NCI-H1694 treated with DMSO at 0.1 percent for 48 hours (cell line): Measurements from ENCODE around the gene XRN2.
"Not testable (repeated sequence)": the region's sequence is repeated elsewhere in the genome, so short reads cannot be mapped to it uniquely, and the experiment has no call there.

Source experiments
- DNase-seq: peaks from one replicate; lab custom pipeline; 2025; lab: John Stamatoyannopoulos, UW

Gene XRN2

GRCh38 chr20:21344206-21344900, 41.2 kb downstream of the XRN2 start:
- no peak for DNase-seq

GRCh38 chr20:21344961-21345360, 41.8 kb downstream of the XRN2 start:
- DNase-seq, result no peak

- DNase-seq, result no peak
Measured at GRCh38 chr20:21352703-21353102, 49.6 kb downstream of the XRN2 start.

GRCh38 chr20:21353236-21353635, 50.1 kb downstream of the XRN2 start:
- DNase-seq, result no peak

GRCh38 chr20:21355981-21356380, 52.9 kb downstream of the XRN2 start:
- no peak for DNase-seq

- no peak for DNase-seq
Measured at GRCh38 chr20:21356386-21356785, 53.3 kb downstream of the XRN2 start.

- no peak for DNase-seq
Measured at GRCh38 chr20:21357844-21358243, 54.7 kb downstream of the XRN2 start.

- no peak for DNase-seq
Measured at GRCh38 chr20:21358737-21359136, 55.6 kb downstream of the XRN2 start.

GRCh38 chr20:21360705-21361104, 57.6 kb downstream of the XRN2 start:
- no peak for DNase-seq

- DNase-seq, result no peak
Measured at GRCh38 chr20:21361266-21361665, 58.1 kb downstream of the XRN2 start.

GRCh38 chr20:21364413-21364812, 61.3 kb downstream of the XRN2 start:
- no peak for DNase-seq

- DNase-seq, result no peak
Measured at GRCh38 chr20:21365771-21366170, 62.6 kb downstream of the XRN2 start.

GRCh38 chr20:21366273-21366672, 63.1 kb downstream of the XRN2 start:
- DNase-seq, result not testable (repeated sequence)

- DNase-seq, result no peak
Measured at GRCh38 chr20:21368791-21369190, 65.7 kb downstream of the XRN2 start.

GRCh38 chr20:21371193-21371592, 68.1 kb downstream of the XRN2 start:
- no peak for DNase-seq

- no peak for DNase-seq
Measured at GRCh38 chr20:21372016-21372415, 68.9 kb downstream of the XRN2 start.

GRCh38 chr20:21373436-21373835, 70.3 kb downstream of the XRN2 start:
- no peak for DNase-seq

- DNase-seq, result no peak
Measured at GRCh38 chr20:21376626-21377025, 73.5 kb downstream of the XRN2 start.

GRCh38 chr20:21377701-21378100, 74.6 kb downstream of the XRN2 start:
- no peak for DNase-seq

- no peak for DNase-seq
Measured at GRCh38 chr20:21378259-21378658, 75.1 kb downstream of the XRN2 start.

- no peak for DNase-seq
Measured at GRCh38 chr20:21380711-21381110, 77.6 kb downstream of the XRN2 start.

- DNase-seq, result no peak
Measured at GRCh38 chr20:21381619-21382018, 78.5 kb downstream of the XRN2 start.

- DNase-seq, result no peak
Measured at GRCh38 chr20:21384308-21384892, 81.3 kb downstream of the XRN2 start.

GRCh38 chr20:21386111-21386510, 83.0 kb downstream of the XRN2 start:
- no peak for DNase-seq
